Prostate gland (tissue), 2 donors: ENCODE data around the gene ATP5PO.

ENCODE experiments used
- POLR2A ChIP-seq: fragments of 450-650 bp; IDR thresholded peaks from one replicate; pipeline ENCODE4 v1.6.1; 2016; ENCODE audit warnings: antibody characterized with exemption, mild to moderate bottlenecking
- POLR2AphosphoS5 ChIP-seq: sonication (generic); formaldehyde crosslinking; IDR thresholded peaks from one replicate; pipeline ENCODE4 v1.6.1; 2017; ENCODE audit warnings: antibody characterized with exemption
- TF ChIP-seq, protein P1 (sequence below), 4 experiments: fragments of 200-600 bp in 2 of 4; fragments of 450-650 bp in 2 of 4; sonication (generic) in 2 of 4; IDR thresholded peaks; 1 replicate in 3 of 4; 2 replicates in 1 of 4; pipeline ENCODE4 v1.5.1; 2016 to 2019; ENCODE audit warnings: antibody characterized with exemption in 4 of 4, mild to moderate bottlenecking in 2 of 4, moderate library complexity in 2 of 4

DNA sequence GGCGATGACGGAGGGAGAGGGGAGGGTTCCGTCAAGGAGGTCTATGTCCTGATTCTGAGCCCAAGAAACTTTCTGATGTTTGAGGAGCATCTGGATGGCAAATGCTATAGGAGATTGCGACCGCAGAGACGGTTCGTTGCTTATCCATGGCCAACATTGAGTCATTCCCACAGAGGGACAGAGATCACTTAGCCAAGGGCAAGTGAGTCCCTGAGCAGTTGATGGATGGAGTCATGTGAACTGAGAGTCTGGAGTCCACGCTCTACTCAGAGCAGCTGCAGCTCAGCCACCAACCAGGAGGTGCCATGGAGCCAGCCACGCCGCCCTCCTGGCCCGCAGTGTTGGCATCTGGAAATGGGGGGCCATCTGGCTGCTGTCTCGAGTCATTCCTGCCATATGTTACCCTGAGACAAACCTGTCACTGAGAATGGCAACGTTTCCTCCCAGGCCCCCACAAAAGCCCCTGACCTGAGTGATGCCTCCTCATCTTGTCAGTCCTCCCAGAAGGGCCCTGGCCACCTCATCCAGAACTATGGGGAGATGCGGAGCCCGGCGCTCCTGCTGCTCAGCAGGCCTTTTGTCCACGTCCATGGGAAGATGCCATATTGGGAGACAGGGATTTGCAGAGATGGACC is 58.6 kb downstream of the ATP5PO start:
- TF ChIP-seq, protein P1, sequence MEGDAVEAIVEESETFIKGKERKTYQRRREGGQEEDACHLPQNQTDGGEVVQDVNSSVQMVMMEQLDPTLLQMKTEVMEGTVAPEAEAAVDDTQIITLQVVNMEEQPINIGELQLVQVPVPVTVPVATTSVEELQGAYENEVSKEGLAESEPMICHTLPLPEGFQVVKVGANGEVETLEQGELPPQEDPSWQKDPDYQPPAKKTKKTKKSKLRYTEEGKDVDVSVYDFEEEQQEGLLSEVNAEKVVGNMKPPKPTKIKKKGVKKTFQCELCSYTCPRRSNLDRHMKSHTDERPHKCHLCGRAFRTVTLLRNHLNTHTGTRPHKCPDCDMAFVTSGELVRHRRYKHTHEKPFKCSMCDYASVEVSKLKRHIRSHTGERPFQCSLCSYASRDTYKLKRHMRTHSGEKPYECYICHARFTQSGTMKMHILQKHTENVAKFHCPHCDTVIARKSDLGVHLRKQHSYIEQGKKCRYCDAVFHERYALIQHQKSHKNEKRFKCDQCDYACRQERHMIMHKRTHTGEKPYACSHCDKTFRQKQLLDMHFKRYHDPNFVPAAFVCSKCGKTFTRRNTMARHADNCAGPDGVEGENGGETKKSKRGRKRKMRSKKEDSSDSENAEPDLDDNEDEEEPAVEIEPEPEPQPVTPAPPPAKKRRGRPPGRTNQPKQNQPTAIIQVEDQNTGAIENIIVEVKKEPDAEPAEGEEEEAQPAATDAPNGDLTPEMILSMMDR (IDR thresholded peaks at IDR 0.05): no peak
- TF ChIP-seq POLR2A (no peak), POLR2AphosphoS5 (no peak)
